Ovary (tissue), 9 donors: ENCODE results near the gene TRAM2. TPM values are rescaled to one million over a fixed set of nuclear protein-coding genes. Genes with fewer than 3 reads are reported as not detected.

Experiments used
- DNase-seq, 5 donors: peaks; one replicate each; pipeline ENCODE4 v3.0.0-alpha.2; 2019 to 2020
- H3K27ac ChIP-seq, 2 donors: fragments of 200-600 bp; one replicate each; pipeline versions ENCODE4 v1.5.1 to v1.8.0; 2019 to 2022
- H3K27me3 ChIP-seq: fragments of 200-600 bp; one replicate; pipeline ENCODE4 v1.8.0; 2022
- H3K36me3 ChIP-seq: fragments of 200-600 bp; sonication (generic); one replicate; pipeline ENCODE4 v1.5.1; 2019
- H3K4me1 ChIP-seq: one replicate; pipeline ENCODE4 v1.8.1; 2013; ENCODE audit warnings: mild to moderate bottlenecking, moderate library complexity; ENCODE audit not compliant: insufficient read depth
- H3K4me3 ChIP-seq: fragments of 200-600 bp; sonication (generic); one replicate; pipeline ENCODE4 v1.5.1; 2017
- H3K9me3 ChIP-seq, 2 donors: fragments of 200-600 bp in 1 of 2; sonication (generic) in 1 of 2; one replicate each; pipeline versions ENCODE4 v1.5.1 to v1.8.1; 2013 to 2019; ENCODE audit warnings: mild to moderate bottlenecking in 1 of 2, moderate library complexity in 1 of 2
- EP300 ChIP-seq: sonication (generic); formaldehyde crosslinking; IDR thresholded peaks from one replicate; pipeline ENCODE4 v1.6.1; 2017; ENCODE audit warnings: antibody characterized with exemption
- POLR2A ChIP-seq: fragments of 450-650 bp; IDR thresholded peaks from one replicate; pipeline ENCODE4 v1.6.1; 2017; ENCODE audit warnings: antibody characterized with exemption, mild to moderate bottlenecking, moderate library complexity
- WGBS, 3 donors: extraction: QIAGEN DNeasy Blood & Tissue Kit in 1 of 3; methylation state at CpG; one replicate each; pipeline versions ENCODE4 v1.1.5 to v1.1.7; 2013 to 2017; 5-methylcytosine and 5-hydroxymethylcytosine counted together
- intact Hi-C, 4 donors: fragments of 100-400 bp; cut with DNase I; formaldehyde crosslinking; loops; one replicate each; pipeline versions ENCODE4 v1.11.0 to v1.15.1; 2022 to 2023
- polyA plus RNA-seq, 2 donors: library from polyadenylated mRNA; stranded (reverse); fragments of 200-250 nt in 1 of 2; fragments of 350-450 nt in 1 of 2; fragmentation: Illumina TruSeq in 1 of 2; extraction: RNeasy Lipid Tissue Mini Kit (QIAGEN cat#74804) in 1 of 2; gene quantifications; one replicate each; pipeline ENCODE4 v1.2.3, GENCODE V29; 2013 to 2014
- total RNA-seq, 7 donors: library from RNA; depleted of rRNA in 2 of 7; stranded (reverse); fragments of >200 nt in 2 of 7; fragmentation: NEBNext Ultra II Directional in 3 of 7; extraction: Animal tissue kit (Norgen Biotek cat#: 25700) in 3 of 7; gene quantifications; one replicate each; pipeline versions ENCODE4 v1.1.0 to v1.2.4, GENCODE V29; 2016 to 2023
- TF ChIP-seq, protein P1 (sequence below), 3 donors: fragments of 450-650 bp in 2 of 3; fragments of 200-600 bp in 1 of 3; IDR thresholded peaks; one replicate each; pipeline versions ENCODE4 v1.5.1 to v1.8.0; 2016 to 2022; ENCODE audit warnings: antibody characterized with exemption in 3 of 3, mild to moderate bottlenecking in 1 of 3
- donor health status: DM: no; HTN: no; CAD: no; lungs with moderate emphysema.
- donor health status: DM: no; HTN: no; CAD: no.
- donor health status: Bipolar disorder and iron deficiency.
- donor health status: DM: yes; HTN: yes; CAD: no.
- donor health status: DM: no; HTN: no; CAD: no.
- donor health status: DM: yes; HTN: yes; CAD: no.

Gene TRAM2
- total and polyA plus RNA-seq, 9 donors, result 7.7 to 36.9 (median 22.0) TPM

DNA sequence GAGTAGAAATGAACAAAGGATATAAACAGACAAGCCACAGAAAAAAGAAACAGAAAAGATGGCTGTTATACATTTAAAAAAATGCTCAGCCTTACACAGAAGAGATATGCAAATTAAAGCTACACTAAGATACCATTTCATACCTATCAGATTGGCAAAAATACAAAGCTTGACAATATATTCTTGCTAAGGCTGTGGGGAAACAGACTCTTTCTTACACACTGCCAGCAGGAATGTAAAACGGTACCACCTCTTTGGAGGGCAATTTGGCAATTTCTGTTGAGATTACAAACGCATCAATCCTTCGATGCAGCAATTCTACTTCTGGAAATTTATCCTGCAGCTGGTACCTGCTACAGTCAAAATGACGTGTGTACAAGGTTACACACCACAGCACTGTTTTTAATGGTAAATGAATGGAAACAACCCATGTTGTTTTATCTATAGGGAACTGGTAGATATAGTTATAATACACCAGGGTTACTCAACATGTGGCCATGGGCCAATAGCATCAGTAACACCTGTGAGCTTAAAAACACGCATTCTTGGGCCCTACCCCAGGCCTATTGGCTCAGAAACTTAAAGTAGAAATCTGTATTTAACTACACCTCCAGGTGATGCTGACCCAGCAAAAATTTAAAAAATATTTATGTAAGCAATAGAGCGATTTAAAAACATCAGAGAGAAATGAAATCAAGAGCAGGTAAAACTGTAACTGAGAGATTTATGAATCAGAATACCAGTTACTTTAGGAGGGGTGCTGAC lies 53.3 kb downstream of the TRAM2 start:
- DNase-seq, result no peak
- Histone ChIP-seq H3K9me3 (no peaks in the 10 kb centered on the region), H3K27me3 (no peaks in the 10 kb centered on the region), H3K36me3 (no peaks in the 10 kb centered on the region), H3K4me1 (peaks cover 11% of the 10 kb centered on the region), H3K4me3 (no peak overlapping the region), H3K27ac (no peak overlapping the region)
- WGBS, 3 donors, result 75 to 80% (median 76%) methylated on average over 6 of the region's 6 CpGs
- intact Hi-C loops, result no loop called here
- TF ChIP-seq, protein P1, sequence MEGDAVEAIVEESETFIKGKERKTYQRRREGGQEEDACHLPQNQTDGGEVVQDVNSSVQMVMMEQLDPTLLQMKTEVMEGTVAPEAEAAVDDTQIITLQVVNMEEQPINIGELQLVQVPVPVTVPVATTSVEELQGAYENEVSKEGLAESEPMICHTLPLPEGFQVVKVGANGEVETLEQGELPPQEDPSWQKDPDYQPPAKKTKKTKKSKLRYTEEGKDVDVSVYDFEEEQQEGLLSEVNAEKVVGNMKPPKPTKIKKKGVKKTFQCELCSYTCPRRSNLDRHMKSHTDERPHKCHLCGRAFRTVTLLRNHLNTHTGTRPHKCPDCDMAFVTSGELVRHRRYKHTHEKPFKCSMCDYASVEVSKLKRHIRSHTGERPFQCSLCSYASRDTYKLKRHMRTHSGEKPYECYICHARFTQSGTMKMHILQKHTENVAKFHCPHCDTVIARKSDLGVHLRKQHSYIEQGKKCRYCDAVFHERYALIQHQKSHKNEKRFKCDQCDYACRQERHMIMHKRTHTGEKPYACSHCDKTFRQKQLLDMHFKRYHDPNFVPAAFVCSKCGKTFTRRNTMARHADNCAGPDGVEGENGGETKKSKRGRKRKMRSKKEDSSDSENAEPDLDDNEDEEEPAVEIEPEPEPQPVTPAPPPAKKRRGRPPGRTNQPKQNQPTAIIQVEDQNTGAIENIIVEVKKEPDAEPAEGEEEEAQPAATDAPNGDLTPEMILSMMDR (IDR thresholded peaks at IDR 0.05), result no peak
- TF ChIP-seq POLR2A, result no peak
- no peak for TF ChIP-seq EP300

DNA sequence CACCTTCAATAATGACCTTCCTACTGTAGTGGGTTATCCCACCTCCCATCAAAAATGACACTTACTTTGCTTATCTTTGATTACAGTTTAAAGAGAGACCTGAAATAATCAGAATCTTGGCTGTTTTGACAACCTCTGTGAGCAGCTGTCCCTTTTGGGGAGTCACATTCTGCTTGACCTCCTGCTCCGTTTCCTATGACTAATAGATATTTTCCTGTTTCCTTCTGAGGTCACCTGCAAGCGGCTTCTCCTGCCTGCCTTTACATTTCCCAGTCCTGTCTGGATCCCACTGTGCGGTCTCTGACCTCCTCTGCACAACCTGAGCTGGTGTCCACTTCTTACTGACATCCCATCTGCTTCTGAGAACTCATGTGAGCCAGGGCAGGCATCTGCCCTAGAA lies 54.2 kb downstream of the TRAM2 start:
- intact Hi-C loops, result no loop called here
- no peaks in the 10 kb centered on the region for H3K9me3 ChIP-seq
- WGBS, 3 donors, result 58 to 68% (median 58%) methylated on average over 3 of the region's 3 CpGs
- no peaks in the 10 kb centered on the region for H3K27me3 ChIP-seq
- peaks cover 20% of the 10 kb centered on the region for H3K4me1 ChIP-seq
- DNase-seq, result peak in 1 of 5 donors; percentile 34
- H3K27ac ChIP-seq, result peak overlapping the region in 1 of 2 donors; percentile 51
- no peaks in the 10 kb centered on the region for H3K36me3 ChIP-seq
- TF ChIP-seq, protein P1 (IDR thresholded peaks at IDR 0.05), result no peak
- no peak for TF ChIP-seq EP300
- no peak for TF ChIP-seq POLR2A
- H3K4me3 ChIP-seq, result no peak overlapping the region

DNA sequence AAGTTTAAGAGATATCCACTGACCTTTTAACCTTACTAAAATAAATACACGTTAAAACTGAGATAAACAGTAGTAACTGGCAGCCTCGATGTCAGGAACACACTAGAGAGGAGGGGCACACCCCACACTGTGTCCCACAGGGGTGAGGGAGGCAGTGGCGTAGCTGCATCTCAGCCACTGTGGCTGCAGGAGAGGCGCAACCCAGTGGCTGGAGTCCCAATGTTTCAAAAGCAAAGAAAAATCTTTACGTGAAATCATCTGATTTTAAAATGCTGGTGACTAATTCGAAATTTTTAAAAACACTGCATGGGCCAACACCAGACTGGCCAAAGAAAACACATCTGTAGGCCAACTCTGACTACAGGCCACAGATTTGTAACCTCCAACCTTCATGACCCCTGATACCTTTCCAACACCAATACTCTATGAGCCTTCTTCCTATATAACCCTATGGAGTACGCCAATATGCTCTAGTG lies 54.7 kb downstream of the TRAM2 start:
- H3K4me3 ChIP-seq, result no peak overlapping the region
- peak overlapping the region in 1 of 2 donors; percentile 51 for H3K27ac ChIP-seq
- intact Hi-C loops, result no loop called here
- TF ChIP-seq, protein P1 (IDR thresholded peaks at IDR 0.05), result no peak
- TF ChIP-seq EP300, result no peak
- TF ChIP-seq POLR2A, result no peak
- H3K36me3 ChIP-seq, result no peaks in the 10 kb centered on the region
- no peaks in the 10 kb centered on the region for H3K9me3 ChIP-seq
- 22 to 32% (median 29%) methylated on average over 7 of the region's 7 CpGs for WGBS, 3 donors
- no peaks in the 10 kb centered on the region for H3K27me3 ChIP-seq
- DNase-seq, result peak in 3 of 5 donors; percentile 56 to 60 (median 58)
- H3K4me1 ChIP-seq, result peaks cover 22% of the 10 kb centered on the region

DNA sequence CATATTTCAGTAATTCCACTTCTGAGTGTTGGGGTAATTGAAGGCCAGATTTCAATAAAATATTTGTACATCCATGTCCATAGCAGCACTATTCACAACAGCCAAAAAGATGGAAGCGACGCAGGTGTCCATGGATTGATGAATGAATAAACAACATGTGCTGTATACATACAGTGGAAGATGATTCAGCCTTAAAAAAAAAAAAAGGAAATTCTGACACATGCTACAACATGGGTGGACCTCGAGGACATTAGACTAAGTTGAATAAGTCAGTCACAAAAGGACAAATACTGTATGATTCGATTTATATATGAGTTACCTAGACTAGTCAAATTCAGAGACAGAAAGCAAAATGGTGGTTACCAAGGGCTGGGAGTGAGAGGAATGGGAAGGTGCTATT lies 57.2 kb downstream of the TRAM2 start:
- TF ChIP-seq, protein P1 (IDR thresholded peaks at IDR 0.05), result no peak
- TF ChIP-seq POLR2A (no peak), EP300 (no peak)
- Histone ChIP-seq H3K4me1 (peaks cover 22% of the 10 kb centered on the region), H3K27me3 (no peaks in the 10 kb centered on the region), H3K27ac (no peak overlapping the region), H3K4me3 (no peak overlapping the region), H3K36me3 (no peaks in the 10 kb centered on the region), H3K9me3 (no peaks in the 10 kb centered on the region)
- 95 to 96% (median 95%) methylated on average over 4 of the region's 4 CpGs for WGBS, 3 donors
- intact Hi-C loops, result loop anchor here (5.0 to 10.0 kb wide), 3 partner anchors 55 to 95 kb away; partner anchors contain the start of genes TRAM2 (in 4 of the 4) and EFHC1 (in 1 of the 4)
- DNase-seq, result no peak
